Activated naive CD4-positive, alpha-beta T cell treated with anti-CD3 and anti-CD28 coated beads, Interleukin-2, amount 10 ng/mL, durations not matched to agents 5 hours and 36 hours (primary cell): ENCODE measurements around the gene HES7. TPM values are rescaled to one million over a fixed set of nuclear protein-coding genes. Genes with fewer than 3 reads are reported as not detected.

Experiments used
- microRNA-seq: library from miRNA; unstranded; fragments of <30 nt; microRNA quantifications from one replicate; pipeline ENCODE4 v1.2.0, GENCODE V29; 2022; ENCODE audit warnings: borderline microRNAs expressed, borderline replicate concordance
- total RNA-seq, 2 experiments: library from RNA; stranded (reverse); gene quantifications; one replicate each; pipeline ENCODE4 v1.2.3, GENCODE V29; 2021

The HES7 gene
- total RNA-seq: 1 to 10 TPM in 1 of 2 experiments, under 1 TPM in 1; 0.28 to 1.0 TPM

GRCh38 chr17:8123695-8124349 is at the start of gene HES7:
HES7 (minus strand) TSS chr17:8124106; CDS start chr17:8124084, 22 bp downstream.

GRCh38 chr17:8162233-8162996 is 38.5 kb upstream of the HES7 start, which contains the start of gene VAMP2:
VAMP2 (minus strand) TSS chr17:8162948; CDS start chr17:8162879, 69 bp downstream.

GRCh38 chr17:8152112-8152775 is 28.3 kb upstream of the HES7 start, which contains the start of gene PER1:
PER1 (minus strand) TSS chr17:8152404; CDS start chr17:8150706, 1,698 bp downstream.

GRCh38 chr17:8117980-8118768 is 5.7 kb downstream of the HES7 start, which contains the start of gene ALOXE3:
ALOXE3 (minus strand) TSS chr17:8118514; CDS start chr17:8117990, 524 bp downstream.

GRCh38 chr17:8087075-8087951 is 36.6 kb downstream of the HES7 start, which contains the start of gene ALOX12B:
ALOX12B (minus strand) TSS chr17:8087716; CDS start chr17:8087442, 274 bp downstream.

Small RNAs within 50 kb of the gene (microRNA-seq; reads per million reads assigned to microRNA genes)
- not detected for gene MIR4314
- gene MIR6883: not detected

Other genes with a start within 250 kb of the HES7 start
- 100 to 1,000 TPM; 182 to 203 TPM for gene CHD3, start 235.3 kb downstream of the HES7 start, total RNA-seq
- 1 to 10 TPM; 5.6 to 7.0 TPM for gene RNF227, start 207.8 kb downstream of the HES7 start, total RNA-seq
- gene KCNAB3, start 194.2 kb downstream of the HES7 start, total RNA-seq: 10 to 100 TPM; 11.0 to 11.4 TPM
- 100 to 1,000 TPM; 215 to 242 TPM for gene TRAPPC1, start 192.2 kb downstream of the HES7 start, total RNA-seq
- gene CNTROB, start 191.9 kb downstream of the HES7 start, total RNA-seq: 10 to 100 TPM; 54.9 to 55.2 TPM
- gene GUCY2D, start 121.5 kb downstream of the HES7 start, total RNA-seq: not detected
- gene ALOX15B, start 85.0 kb downstream of the HES7 start, total RNA-seq: not detected
- gene ALOX12B, start 36.4 kb downstream of the HES7 start, total RNA-seq: 1 to 10 TPM in 1 of 2 experiments, under 1 TPM in 1; 0.48 to 1.1 TPM
- gene ALOXE3, start 5.6 kb downstream of the HES7 start, total RNA-seq: not detected
- 10 to 100 TPM; 38.9 to 42.4 TPM for gene PER1, start 28.3 kb upstream of the HES7 start, total RNA-seq
- gene VAMP2, start 38.8 kb upstream of the HES7 start, total RNA-seq: 10 to 100 TPM; 82.4 to 86.1 TPM
- gene TMEM107, start 52.3 kb upstream of the HES7 start, total RNA-seq: 10 to 100 TPM; 35.4 to 36.6 TPM
- gene BORCS6, start 66.1 kb upstream of the HES7 start, total RNA-seq: 10 to 100 TPM; 15.0 to 15.5 TPM
- 100 to 1,000 TPM; 126 to 127 TPM for gene AURKB, start 86.5 kb upstream of the HES7 start, total RNA-seq
- gene CTC1, start 124.0 kb upstream of the HES7 start, total RNA-seq: 100 to 1,000 TPM; 172 to 175 TPM
- gene PFAS, start 125.2 kb upstream of the HES7 start, total RNA-seq: 10 to 100 TPM; 50.8 to 59.6 TPM
- 10 to 100 TPM; 41.5 to 41.6 TPM for gene RANGRF, start 164.6 kb upstream of the HES7 start, total RNA-seq
- gene SLC25A35, start 171.3 kb upstream of the HES7 start, total RNA-seq: 10 to 100 TPM; 11.3 to 11.6 TPM
- gene ARHGEF15, start 186.1 kb upstream of the HES7 start, total RNA-seq: not detected
- not detected for gene ODF4, start 215.7 kb upstream of the HES7 start, total RNA-seq